Muscle of arm (tissue), 12 donors: ENCODE measurements around the gene DIS3L2. TPM values are rescaled to one million over a fixed set of nuclear protein-coding genes. Genes with fewer than 3 reads are reported as not detected.
"Not testable (repeated sequence)": the region's sequence is repeated elsewhere in the genome, so short reads cannot be mapped to it uniquely, and the experiment has no call there.

Experiments used
- DNase-seq: peaks from one replicate; pipeline ENCODE4 v3.0.0-alpha.2; 2013
- polyA plus RNA-seq, 12 donors: library from polyadenylated mRNA; unstranded; fragments of 120-200 nt; gene quantifications; one replicate each; pipeline ENCODE4 v1.2.1, GENCODE V29; 2013; ENCODE audit not compliant: insufficient read length in 12 of 12

Gene DIS3L2
- polyA plus RNA-seq, 12 donors, result 18.9 to 49.8 (median 20.4) TPM; not detected in 1

DNA sequence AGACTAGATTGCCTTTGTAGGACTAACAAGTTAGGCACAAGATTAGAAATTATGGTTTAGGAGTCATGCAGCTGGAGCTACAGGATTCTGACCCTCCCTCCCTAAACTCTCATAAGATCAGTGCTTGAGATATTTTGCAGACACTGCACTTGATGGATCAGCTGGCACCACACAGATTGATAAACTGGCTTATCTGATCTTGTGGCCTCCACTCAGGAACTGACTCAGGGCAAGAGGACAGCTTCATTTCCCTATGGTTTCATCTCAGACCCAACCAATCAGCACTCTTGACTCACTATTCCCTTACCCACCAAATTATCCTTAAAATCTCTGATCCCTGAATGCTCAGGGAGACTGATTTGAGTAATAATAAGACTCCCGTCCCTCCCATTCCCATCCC is 152.3 kb downstream of the DIS3L2 start:
- DNase-seq, result no peak

DNA sequence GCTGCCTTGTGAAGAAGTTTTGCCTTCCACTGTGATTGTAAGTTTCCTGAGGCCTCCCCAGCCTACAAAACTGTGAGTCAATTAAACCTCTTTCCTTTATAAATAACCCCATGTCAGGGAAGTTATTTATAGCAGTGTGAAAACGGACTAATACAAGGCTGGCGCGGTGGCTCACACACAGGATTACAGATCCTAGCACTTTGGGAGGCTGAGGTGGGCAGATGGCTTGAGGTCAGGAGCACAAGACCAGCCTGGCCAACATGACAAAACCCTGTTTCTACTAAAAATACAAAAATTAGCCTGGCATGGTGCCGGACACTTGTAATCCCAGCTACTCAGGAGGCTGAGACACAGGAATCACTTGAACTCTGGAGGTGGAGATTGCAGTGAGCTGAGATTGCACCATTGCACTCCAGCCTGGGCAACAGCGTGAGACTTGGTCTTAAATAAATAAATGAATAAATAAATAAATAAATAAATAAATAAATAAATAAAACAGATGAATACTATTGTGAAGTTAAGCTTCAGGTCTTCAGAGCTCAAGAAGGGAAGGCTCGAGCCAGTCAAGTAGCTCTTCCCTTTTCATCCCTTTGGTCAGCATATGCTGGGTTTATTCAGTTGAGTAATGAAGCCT is 154.3 kb downstream of the DIS3L2 start:
- not testable (repeated sequence) for DNase-seq

DNA sequence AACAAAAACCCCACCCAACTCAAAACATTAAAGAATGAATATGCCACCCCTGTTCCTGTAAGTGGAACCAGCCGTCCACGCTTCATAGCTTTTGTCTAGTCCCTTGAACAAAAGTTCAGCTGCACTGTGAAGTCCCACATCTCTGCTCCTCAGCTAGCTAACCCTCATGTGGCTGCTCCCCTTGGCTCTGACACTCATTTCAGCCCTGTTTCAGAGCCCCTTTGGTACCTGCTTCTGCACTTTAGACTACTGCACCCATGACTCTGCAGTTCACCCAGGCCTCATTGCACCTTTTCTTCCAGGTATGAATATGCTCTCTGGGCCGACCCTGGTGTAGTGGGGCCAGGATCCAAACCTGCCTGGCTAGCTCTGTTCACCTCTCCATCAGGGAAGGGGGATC is 155.3 kb downstream of the DIS3L2 start:
- no peak for DNase-seq

DNA sequence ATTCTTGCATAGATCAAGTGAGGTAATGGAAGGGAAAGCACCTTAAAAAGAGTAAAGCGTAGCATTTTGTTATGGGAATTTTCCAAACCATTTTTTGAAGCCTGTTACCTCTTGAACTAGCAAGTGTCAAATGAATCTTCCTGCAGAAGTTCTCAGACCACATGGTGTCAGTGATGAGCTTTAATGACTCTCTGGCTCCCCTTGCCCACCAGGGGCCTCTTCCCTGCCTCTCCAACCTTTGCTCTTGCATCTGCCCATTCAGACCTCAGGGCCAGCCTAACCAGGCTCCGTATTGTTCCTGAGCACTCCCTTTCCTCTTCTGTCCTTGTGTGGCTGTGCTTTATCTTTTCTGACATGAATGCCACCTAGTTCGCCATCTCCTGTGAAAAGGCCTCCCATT is 155.9 kb downstream of the DIS3L2 start:
- DNase-seq, result no peak

DNA sequence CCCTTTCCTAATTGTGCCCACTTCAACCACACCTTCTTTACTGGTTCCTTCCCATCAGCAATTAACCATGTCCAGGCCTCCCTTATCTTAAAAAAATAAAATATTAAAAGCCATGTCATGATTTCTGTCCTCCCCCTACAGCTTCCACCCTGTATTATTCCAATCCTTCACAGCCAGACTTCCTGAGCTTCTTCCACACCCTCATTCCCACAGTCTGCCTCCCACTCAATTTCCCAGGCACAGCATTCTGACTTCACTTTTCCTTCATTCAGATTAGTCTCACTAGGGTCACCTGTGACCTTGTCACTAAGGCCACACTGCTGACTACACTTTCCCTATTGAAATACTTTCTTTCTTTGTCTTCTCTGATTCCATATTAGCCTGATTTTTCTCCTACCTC is 159.4 kb downstream of the DIS3L2 start:
- DNase-seq, result no peak

DNA sequence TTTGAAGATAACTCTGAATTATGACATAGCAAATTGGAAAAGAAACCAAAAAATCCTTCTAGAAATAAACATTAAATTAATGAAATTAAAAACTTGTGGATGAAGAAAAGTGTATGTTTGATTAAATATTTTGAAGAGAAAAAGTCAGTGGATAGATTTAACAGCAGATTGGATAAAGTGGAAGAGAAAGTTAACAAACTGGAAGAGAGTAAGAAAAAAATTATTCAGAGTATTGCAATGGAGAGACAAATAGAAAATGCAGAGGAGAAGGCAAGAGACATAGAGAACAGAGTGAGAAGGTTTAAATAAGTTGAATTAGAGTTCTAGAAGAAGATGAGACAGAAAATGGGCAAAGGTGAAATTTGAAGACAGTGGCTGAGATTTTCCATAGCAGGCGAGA is 162.8 kb downstream of the DIS3L2 start:
- no peak for DNase-seq

DNA sequence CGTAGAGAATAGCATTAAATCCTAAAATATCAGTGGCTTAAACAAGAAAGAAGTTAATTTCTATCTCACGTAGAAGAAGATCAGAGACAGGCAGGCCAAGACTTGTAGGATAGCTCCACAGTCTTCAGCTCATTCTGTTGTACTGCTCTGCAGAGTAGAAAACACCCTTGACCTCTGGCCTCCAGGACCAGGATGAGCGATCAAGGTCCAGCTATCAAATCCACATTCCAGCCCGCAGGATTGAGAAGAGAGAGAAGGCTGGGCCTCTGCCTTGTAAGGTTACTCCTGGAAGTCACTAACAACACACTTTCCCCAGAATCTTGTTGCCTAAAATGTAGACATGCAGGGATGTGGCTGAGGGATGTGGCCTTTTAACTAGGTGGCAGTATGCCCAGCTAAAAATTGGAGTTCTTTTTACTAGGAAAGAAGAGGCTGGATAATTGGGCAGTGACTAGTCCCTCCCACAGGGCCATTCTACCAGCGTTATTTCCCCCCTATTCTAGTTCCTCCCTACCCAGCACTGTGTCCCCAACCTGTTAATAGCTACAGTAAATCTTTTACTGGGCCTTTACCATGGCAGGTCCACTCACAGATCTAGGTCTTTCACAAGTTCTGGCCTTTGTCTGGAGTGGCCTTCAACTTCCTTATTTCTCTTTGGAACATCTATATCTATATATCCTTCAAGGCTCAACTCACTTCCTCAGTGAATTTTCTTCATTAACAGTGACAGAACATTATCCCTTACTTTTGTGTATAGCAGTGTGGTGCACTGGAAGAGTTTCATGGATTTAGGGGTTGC is 165.0 kb downstream of the DIS3L2 start:
- DNase-seq, result no peak

DNA sequence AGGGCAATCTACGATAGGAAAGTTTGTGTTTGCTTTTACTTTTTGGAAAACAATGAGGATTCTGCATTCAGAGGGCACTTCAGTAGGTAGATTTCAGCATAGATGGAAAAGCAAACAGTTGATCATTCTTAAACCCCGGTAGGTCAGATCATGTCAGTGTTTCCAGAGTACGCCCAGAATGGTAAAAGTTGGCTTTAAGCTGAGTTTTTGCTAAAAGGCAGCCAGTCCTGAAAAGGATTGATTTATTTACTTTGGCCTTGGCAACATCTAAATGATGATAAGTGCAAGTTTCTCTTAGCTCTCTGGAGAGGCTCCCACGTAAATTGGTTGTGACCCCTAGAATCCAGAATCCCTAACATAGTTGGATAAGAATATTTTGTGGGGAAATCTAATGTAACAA is 168.0 kb downstream of the DIS3L2 start:
- DNase-seq, result no peak

DNA sequence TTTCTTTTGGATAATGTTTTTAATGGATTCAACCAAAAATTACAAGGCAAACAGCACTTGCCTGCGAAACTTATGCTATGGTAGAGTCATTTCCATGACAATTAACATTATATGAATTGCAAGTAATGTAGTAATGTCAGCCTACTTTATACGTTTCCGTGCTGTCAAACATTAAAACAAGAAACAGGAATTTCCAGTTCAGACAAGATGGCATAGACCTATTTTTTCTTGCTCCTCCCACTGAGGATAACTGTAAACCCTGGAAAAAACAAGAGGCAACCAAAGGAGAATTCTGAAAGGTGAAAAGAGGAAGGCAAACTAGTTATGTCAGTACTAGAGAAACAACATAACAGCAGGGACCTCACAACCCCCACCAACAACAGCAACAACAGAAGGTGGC is 170.7 kb downstream of the DIS3L2 start:
- DNase-seq, result no peak

DNA sequence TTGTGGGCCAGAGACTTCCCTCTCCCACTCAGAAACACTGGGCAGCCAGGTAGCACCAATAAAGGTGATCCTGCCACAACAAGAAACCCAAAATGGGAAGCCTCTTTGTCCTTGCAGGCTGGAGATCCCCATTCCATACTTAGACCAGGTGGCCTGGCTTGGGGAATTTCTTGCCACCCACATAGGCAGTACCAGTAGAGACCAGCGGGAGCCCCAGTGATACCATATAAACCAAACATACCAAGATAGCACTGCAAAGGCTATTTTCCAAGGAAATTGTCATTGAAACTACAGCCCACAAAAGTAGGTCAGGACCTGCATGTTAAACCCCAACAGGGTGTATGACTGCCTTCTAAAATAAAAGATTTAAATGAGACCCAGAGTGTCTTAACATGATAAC is 171.6 kb downstream of the DIS3L2 start:
- DNase-seq, result no peak

DNA sequence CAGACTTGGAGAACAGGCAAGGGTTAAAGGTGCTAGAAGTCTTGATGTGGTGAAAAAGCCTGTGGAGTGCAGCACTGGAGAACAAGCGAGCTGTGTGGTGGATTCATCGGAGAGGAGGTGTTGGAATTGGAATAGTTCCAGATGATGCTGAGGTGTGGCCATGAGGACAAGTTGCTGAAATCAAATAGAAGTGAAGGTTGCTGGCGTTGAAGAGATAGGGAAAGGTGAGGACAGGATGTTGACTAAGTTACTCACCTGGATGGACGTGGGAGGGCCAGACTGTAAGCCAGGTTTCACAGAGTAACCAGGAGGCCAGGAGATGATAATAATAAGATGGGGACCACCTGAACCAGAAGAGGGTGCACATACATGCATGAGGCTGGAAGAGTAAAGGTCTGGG is 173.4 kb downstream of the DIS3L2 start:
- no peak for DNase-seq

DNA sequence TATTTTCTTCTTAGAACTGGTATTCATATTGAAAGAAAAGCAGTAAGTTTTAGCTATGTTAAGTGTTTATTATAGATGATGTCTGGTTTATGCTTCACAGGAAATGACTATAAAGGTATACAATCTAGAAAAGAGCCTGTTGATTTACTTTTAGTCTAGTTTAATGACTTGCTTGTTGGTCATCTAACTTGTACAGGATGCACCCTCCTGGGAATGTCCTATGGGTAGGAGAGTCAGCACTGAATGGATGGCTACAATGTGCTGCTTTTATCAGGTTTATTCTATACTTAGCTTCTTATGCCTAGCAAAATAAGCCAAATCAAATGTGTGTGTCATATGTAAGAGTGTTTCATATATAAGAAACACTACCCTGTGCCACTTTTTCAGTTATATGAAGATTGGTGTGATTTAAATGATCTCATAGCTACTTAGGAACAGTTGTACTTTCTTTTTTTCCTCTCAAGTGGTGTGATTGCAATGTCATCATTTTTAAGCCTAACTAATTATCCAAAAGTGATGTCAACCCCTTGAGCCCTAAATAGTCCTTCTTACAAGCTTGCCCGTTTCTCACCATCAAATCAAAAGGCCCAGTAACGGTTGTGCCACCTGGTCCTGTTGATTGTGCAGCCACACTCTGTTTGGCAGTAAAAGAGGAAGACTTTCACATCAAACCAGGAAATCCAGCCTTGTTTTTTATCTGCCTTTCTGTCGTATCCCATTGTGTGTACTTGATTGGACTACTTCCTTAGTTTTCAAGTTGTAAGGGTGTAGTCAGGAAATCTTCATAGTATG is 176.0 kb downstream of the DIS3L2 start:
- no peak for DNase-seq

DNA sequence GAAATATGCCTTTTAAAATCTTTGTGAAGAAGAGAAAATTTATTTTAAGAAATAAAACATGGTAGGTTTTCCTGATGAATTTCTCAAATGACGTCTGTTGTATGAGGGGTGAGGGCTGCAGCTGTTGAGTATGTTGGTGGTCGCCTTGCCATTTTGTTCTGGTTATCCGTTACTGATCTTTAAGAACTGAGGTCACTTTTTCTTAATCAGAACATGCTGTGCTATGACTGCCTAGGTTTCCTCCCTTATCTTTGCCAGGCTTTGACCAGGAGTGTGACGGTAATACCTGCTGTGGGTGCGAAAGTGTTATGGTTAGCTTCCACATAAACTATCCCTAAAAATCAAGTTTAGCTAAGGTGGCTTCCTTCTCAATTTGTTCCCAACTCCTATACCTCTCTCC is 176.9 kb downstream of the DIS3L2 start:
- no peak for DNase-seq

DNA sequence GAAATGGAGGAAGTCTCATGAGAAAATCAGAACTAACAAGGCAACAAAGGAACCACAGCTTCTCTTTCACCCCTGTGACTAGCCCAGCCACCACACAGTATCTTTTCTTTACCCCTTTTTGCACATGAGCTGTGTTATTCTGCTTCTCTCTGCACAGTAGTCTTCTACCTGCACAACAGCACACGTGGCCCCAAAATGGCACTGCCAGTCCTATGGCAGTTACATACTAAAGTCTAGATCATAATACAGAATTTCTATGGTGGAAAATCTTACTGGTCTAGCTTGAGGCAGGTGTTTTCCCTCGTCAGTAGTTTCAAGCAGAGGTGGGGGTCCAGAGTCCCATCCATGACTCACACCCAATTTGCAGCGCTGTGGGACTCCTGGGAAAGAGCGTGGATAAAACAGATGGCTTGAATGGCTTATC is 177.7 kb downstream of the DIS3L2 start:
- no peak for DNase-seq

DNA sequence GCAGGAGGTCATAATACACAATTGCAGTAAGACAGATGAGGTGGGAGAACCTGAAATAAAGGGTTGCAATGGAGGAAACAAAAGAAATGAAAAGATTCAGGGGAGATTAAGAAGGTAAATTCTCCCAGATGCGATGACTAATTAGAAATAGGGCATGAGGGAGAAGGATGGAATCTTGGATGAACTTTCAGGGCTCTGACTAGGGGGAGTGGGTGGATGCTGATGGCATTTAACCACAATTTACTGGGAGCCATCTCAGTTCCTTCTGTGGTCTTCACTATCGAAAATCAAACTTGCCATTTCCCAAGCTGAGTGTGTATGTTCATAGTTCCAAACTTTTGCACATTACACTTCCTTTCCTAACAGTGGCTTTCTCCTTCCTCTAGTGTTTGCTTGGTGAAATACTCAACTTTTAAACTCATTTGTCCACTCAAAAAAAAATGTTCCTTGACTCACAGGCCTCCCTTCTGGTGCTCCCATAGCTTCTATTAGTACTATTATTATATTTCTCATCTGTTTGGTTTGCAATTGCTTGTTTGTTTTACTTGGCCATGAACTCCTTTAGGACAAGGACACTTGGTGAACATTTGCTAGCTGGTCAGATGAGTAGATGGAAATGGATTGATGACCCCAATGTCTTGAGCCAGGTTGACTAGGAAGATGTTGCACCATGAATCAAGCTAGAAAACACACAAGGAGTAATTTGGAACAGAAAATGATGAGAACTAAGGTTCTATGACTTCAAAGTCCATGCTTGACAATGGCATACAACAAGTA is 178.5 kb downstream of the DIS3L2 start:
- DNase-seq, result no peak

DNA sequence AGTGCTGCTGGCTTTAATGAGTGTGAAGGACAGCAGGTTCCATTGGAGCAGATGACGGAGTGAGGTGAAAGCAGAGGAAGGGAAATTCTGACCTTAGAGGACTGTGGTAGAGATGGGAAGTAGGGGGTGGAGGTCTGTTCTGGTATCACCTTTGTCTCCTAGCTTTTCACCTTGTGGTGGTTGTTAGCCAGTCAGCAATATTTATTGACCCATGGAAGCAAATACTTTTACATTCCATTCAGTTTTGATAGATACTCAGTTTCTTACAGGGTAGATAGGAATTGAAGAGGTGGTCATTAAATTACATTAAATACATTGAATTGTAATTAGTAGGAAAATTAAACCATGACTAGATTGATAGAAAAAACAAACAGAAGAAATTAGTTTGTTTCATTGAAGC is 180.1 kb downstream of the DIS3L2 start:
- no peak for DNase-seq

DNA sequence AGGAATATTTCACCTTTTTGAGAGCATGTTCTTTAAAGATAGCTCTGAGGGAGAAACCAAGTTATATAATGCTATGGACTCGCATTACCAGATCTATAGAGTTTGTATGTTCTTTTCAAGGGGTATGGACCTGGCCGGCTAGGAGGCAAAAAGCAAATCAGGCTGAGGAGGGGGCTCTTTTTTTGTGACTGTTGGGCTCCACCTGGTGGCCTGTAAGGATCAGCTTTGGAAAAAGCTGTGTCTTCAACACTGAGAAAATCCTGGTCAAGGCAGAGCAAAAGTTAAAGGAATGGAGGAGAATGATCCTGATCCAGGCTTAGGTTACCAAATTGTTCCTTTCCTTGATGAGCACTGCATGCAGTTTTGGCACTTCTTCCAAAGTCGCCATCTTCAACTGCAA is 180.5 kb downstream of the DIS3L2 start:
- peak; percentile 44 for DNase-seq

DNA sequence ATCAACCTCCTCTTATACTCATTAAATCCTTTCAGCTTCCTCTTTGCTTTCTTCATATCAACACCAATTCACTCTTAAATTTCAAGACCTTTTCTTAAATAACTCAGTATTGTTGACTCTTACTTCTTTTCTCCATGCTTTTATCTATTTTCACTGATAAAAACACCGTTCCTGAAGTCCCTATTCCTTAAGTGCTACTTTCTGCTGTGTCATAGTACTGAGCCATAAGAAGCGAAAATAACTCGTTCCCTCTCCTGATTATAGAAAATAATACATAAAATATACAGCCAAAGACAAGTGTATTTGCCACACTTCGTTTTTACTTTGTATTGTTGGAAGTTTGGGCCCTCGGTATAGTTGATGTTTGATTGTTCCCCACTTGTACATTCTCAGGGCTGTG is 181.0 kb downstream of the DIS3L2 start:
- no peak for DNase-seq

DNA sequence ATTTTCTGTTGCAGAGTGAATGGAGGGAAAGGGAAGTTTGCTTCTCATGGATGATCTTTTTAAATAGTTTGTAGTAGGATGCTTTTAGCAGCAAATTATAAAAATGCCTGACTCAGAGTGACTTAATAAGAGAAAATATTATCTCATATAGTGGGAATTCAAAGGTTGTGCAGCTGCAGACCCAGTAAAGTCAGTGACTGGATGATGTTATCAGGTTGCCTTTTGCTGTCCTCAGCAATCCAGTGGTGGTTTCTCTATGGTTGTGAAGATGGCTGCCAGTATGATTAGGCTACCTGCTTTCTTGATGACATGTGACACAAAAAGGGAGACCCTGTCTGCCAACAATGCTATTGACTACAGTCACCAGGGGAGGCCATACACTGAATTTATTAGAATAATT is 184.8 kb downstream of the DIS3L2 start:
- no peak for DNase-seq

DNA sequence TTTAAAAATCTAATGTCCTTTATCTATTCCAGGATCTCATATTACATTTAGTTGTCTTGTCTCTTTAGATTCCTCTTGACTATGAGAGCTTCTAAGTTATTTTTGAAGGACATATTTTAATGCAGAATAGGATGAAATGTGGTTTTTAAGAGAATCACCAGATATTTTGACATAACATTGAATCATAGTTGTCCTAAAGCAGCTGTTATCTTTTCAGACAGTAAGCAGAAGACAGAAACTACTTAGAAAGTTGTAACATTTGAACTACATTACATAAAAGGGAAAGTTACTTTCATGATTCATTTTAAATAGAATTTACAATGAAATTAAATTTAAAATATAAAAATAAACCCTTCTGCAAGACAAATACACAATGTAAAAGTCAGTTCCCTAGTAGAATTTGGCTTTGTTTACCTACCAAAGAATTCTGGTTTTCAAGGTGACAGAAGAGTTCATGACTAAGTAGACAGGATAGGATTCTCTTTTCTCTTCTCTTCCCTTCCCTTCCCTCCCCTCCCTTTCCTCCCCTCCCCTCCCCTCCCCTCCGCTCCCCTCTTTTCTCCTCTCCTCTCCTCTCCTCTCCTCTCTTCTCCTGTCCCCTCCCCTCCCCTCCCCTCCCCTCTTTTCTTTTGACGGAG is 186.0 kb downstream of the DIS3L2 start:
- DNase-seq, result no peak

DNA sequence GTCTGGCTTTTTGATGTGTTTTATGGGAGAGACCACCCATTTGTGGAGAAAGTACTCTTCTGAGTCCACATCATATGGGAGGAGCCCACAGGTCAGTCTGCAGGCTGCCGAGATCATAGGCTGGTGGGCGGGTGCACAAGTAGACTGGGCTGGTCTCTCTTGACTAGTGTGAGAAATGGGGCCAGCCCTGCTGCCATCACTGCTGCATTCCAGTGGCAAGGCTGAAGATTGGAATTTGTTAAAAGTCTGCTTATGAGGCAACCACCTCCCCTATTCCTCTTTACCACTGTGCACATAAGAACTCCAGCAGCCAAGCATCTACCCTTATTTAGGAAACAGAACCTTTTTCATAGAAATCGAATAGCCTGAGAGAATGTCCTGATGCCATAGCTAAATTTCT is 200.7 kb downstream of the DIS3L2 start:
- DNase-seq, result no peak

DNA sequence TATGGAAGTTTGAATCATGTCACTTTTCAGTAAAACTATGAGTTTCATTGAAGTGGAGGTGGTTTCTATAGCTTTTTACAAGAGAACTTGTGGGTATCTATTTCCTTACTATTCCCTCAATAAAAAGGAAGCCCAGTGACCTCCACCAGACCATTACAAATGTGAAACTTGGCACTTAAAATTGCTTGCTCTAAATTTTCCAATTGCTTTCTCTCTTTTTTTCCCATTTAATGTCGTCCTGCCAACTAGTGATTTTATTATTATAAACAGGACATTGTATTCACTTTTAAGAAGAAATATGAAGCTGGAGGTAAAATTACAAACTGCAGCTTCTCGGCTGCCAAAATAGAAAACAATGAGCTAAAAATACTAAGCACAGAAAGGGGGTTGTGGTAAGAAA is 208.9 kb downstream of the DIS3L2 start:
- peak; percentile 59 for DNase-seq
